ENCODE data around the gene COL20A1. TPM values are rescaled to one million over a fixed set of nuclear protein-coding genes. Genes with fewer than 3 reads are reported as not detected.

COL20A1 gene
- total and polyA plus RNA-seq, 5 experiments from 2014 or later, result 0.25 TPM; not detected in 4

DNA sequence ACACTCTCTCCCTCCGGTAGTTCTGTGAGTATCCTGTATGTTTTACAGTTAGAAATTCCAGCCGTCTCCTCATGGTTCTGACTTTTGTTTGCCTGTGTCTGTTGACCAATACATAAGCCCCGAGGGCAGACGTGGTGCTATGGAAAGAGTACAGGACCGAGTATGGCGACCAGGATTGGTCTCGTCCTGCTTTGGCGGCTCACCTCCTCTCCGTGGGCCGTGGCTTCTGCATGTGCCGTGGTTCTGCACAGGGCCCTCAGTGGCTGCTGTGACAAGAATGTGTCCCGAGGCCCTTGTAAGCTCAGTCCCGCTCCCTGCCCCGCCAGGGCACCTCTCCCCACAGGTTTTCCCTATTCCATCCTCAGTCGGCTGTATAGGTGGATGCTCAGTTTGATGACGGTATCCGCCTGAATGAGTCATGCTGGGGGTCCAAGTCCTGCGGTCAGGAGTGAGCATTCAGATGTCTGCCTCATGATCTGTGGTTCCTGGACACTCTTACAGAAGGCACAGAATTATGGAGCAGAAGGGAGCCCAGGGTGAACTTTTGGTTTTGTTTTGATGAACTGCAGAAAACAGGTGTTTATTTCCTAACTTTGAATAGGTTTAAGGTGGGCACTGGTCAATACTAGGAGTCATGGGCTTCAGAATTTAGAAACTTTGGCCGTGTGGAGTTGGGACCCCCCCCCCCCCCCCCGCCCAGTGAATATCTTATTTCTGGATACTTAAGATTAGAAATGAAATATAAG lies 19.2 kb upstream of the COL20A1 start:
- Mint-ChIP-seq H3K27me3 (no peaks in the 10 kb centered on the region), H3K4me1 (peaks cover 24 to 38% (median 28%) of the 10 kb centered on the region in 4 donors), H3K36me3 (peaks cover 0 to 18% (median 0%) of the 10 kb centered on the region in 3 donors), H3K4me3 (peak overlapping the region; percentile 79 to 92 (median 89)), H3K9me3 (no peaks in the 10 kb centered on the region), H3K27ac (peak overlapping the region; percentile 74 to 93 (median 88))
- POLR2A ChIA-PET, result interaction anchor here (1.5 to 3.3 kb wide), 3 partner anchors 8 to 14 kb away, joined by 3 to 8 read pairs (median 5); no protein-coding TSS in a partner anchor
- ATAC-seq, result no peak
- DNase-seq, result no peak

DNA sequence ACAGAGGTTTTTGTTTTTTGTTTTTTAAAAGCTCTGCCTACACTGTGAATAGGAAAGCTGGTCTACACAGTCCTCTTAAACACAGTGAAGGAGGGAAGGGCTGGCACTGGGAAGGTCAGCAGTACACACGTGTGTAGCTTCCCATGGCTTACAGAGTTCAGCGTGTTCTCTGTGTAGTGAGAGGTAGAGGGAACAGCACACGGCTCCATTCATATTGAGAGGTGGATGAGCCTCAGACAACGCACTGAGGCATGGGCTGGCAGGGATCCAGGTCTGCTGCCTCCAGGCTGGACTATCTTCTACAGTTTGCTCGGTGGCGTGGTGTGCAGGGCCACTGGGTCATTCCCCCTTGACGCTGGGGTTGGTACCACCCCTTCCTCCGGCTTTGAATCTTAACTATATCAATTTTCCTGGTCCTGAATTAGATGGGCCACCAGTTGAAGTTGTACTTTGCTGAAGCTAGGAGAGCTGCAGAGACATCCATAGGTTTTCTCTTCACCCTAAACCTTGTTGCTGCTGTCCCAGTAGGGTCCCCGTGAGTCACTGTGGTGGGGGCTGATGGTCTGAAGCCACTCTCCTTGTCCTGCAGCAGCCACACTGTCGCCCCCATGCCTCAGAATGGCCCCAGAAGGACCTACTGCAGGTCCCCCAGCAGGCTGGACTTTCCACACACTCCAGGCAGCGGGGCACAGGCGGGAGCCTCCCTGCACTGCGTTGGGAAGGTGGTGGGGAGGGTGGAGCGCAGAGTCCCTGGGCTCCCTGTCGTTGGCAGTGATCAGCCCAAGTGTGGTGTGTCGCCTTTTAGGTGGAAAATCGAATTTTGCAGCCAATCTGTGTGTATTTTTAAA lies 18.4 kb upstream of the COL20A1 start:
- no peaks in the 10 kb centered on the region for H3K27me3 Mint-ChIP-seq
- POLR2A ChIA-PET, result no interaction called here
- H3K36me3 Mint-ChIP-seq, result peaks cover 0 to 26% (median 0%) of the 10 kb centered on the region in 3 donors
- DNase-seq (no peak), ATAC-seq (no peak)
- H3K27ac Mint-ChIP-seq, result peak overlapping the region in 8 of 10 donors; percentile 34 to 85 (median 64)
- H3K9me3 Mint-ChIP-seq, result no peaks in the 10 kb centered on the region
- peaks cover 24 to 37% (median 28%) of the 10 kb centered on the region in 4 donors for H3K4me1 Mint-ChIP-seq
- H3K4me3 Mint-ChIP-seq, result peak overlapping the region; percentile 25 to 83 (median 64)

DNA sequence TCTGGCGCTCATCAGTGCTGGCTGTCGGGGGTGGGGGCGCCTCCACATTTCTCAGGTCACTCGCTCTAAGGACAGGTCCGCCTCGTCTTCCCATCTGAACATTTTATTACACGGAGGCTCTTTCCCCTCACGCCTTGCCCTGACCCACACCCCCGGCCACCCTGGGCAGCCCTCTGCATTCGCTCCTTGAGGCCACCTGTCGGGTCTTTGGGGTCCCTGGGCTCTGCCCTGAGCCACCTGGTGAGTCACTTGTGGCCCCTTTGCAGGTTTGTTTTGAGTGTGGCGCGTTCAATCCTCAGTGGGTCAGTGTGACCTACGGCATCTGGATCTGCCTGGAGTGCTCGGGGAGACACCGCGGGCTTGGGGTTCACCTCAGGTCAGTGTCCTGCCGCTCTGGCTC lies 17.2 kb upstream of the COL20A1 start:
- POLR2A ChIA-PET, result no interaction called here
- H3K4me3 Mint-ChIP-seq, result no peak overlapping the region
- DNase-seq, result no peak

GRCh38 chr20:63276956-63277355 lies 16.0 kb upstream of the COL20A1 start:
- Mint-ChIP-seq H3K9me3 (no peaks in the 10 kb centered on the region), H3K27ac (no peak overlapping the region), H3K4me1 (peaks cover 15 to 25% (median 22%) of the 10 kb centered on the region in 4 donors), H3K36me3 (peaks cover 0 to 37% (median 0%) of the 10 kb centered on the region in 3 donors), H3K27me3 (no peaks in the 10 kb centered on the region), H3K4me3 (no peak overlapping the region)
- POLR2A ChIA-PET, result no interaction called here
- DNase-seq (no peak), ATAC-seq (no peak)

More for the DNA sequence above, 17.2 kb upstream of the COL20A1 start:
- Mint-ChIP-seq H3K9me3 (no peaks in the 10 kb centered on the region), H3K36me3 (peaks cover 0 to 36% (median 0%) of the 10 kb centered on the region in 3 donors), H3K4me1 (peaks cover 22 to 33% (median 27%) of the 10 kb centered on the region in 4 donors), H3K27ac (no peak overlapping the region), H3K27me3 (no peaks in the 10 kb centered on the region)
- no peak for ATAC-seq

DNA sequence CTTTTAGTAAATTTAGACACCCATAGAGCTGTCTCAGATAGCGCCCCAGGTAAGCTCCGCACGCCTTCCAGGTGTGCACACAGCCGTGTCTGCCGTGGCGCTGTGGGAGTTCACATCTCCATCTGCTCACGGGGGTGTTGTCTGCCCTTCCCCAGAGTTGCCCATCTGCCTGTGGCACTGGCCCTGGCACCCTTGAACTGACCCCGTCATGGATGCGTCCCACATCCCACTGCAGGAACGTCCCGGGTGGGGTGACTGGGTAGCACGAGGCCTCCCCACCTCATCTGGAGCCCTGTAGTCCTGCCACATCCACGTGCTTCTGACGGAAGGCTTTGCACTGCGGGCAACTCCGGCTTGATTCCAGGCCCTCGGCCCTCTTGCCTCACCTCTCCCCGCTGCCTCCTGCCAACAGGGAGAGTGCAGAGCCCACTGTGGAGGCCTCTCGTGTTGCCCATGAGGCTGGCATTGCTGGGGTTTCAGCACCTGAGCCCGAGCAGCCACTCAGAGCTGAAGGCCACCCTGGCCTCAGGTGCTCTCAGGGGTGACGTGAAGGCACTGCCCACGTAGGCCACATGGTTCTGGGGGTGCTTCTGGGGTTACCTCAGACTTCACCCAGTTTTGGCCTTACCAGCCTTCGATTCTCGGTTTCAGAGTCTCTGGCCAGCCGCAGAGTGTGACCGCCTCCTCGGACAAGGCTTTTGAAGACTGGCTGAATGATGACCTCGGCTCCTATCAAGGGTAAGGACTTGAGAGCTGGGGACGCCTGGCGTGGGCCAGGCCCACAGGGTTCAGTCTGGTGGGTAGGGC lies 15.3 kb upstream of the COL20A1 start:
- POLR2A ChIA-PET, result no interaction called here
- peak overlapping the region in 1 of 10 donors; percentile 74 for H3K27ac Mint-ChIP-seq
- no peak for DNase-seq
- H3K4me3 Mint-ChIP-seq, result no peak overlapping the region
- H3K9me3 Mint-ChIP-seq, result no peaks in the 10 kb centered on the region
- no peak for ATAC-seq
- peaks cover 0 to 40% (median 0%) of the 10 kb centered on the region in 3 donors for H3K36me3 Mint-ChIP-seq
- peaks cover 15 to 25% (median 22%) of the 10 kb centered on the region in 4 donors for H3K4me1 Mint-ChIP-seq
- no peaks in the 10 kb centered on the region for H3K27me3 Mint-ChIP-seq

DNA sequence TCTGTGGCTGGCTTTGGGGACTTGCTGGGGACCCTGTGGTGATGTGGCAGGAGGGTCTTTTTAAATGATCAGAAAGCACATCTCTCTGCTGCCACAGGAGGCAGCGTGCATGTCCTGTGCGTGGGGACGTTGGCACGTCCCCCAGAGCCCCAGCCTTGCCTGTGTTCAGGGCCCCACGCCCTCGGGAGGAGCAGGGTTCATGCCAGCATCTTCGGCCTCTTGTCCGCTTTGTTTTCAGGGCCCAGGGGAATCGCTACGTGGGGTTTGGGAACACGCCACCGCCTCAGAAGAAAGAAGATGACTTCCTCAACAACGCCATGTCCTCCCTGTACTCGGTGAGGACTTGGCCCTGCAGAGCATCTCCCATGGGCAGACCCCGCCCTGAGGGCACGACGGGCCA lies 14.3 kb upstream of the COL20A1 start:
- POLR2A ChIA-PET, result no interaction called here
- Mint-ChIP-seq H3K4me1 (peaks cover 13 to 21% (median 17%) of the 10 kb centered on the region in 4 donors), H3K27ac (no peak overlapping the region), H3K9me3 (no peaks in the 10 kb centered on the region), H3K36me3 (peaks cover 0 to 42% (median 0%) of the 10 kb centered on the region in 3 donors), H3K4me3 (no peak overlapping the region), H3K27me3 (no peaks in the 10 kb centered on the region)
- DNase-seq, result no peak
- ATAC-seq, result no peak

- H3K9me3 Mint-ChIP-seq, result no peaks in the 10 kb centered on the region
- ATAC-seq (no peak), DNase-seq (no peak)
- no peak overlapping the region for H3K4me3 Mint-ChIP-seq
- POLR2A ChIA-PET, result no interaction called here
- peak overlapping the region in 1 of 10 donors; percentile 41 for H3K27ac Mint-ChIP-seq
- H3K27me3 Mint-ChIP-seq, result no peaks in the 10 kb centered on the region
- peaks cover 0 to 42% (median 0%) of the 10 kb centered on the region in 3 donors for H3K36me3 Mint-ChIP-seq
- H3K4me1 Mint-ChIP-seq, result peaks cover 5 to 11% (median 7%) of the 10 kb centered on the region in 4 donors
Measured at GRCh38 chr20:63279931-63280330, 13.1 kb upstream of the COL20A1 start.

DNA sequence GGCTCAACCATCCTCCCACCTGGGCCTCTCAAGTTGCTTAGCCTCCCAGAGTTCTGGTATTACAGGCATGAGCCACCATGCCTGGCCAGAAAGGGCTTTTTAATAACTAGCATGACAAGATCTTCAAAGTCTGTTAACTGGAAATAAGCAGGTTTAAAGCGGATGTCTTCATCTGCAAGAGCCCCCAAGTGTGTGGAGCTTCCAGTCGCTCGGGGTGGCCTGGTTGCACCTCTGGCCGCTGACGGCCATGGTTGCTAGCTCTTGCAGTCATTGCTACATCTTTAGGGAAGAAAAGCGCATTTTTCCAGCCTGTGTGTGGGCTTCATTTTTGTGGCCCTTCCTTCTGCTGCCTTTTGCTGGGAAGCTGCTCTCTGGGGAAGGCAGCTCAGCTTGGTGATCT lies 12.6 kb upstream of the COL20A1 start:
- Mint-ChIP-seq H3K36me3 (peaks cover 0 to 42% (median 0%) of the 10 kb centered on the region in 3 donors), H3K27ac (peak overlapping the region in 1 of 10 donors; percentile 70), H3K4me1 (peaks cover 1 to 7% (median 3%) of the 10 kb centered on the region in 4 donors), H3K27me3 (no peaks in the 10 kb centered on the region), H3K4me3 (no peak overlapping the region), H3K9me3 (no peaks in the 10 kb centered on the region)
- DNase-seq (no peak), ATAC-seq (no peak)
- POLR2A ChIA-PET, result interaction anchor here (1.7 kb wide), 1 partner anchor 9 kb away, joined by 8 read pairs; the partner anchor contains the start of gene ARFGAP1

GRCh38 chr20:63280929-63281545 lies 11.9 kb upstream of the COL20A1 start:
- Mint-ChIP-seq H3K9me3 (no peaks in the 10 kb centered on the region), H3K4me1 (peaks cover 0 to 5% (median 3%) of the 10 kb centered on the region in 4 donors), H3K4me3 (no peak overlapping the region), H3K27me3 (no peaks in the 10 kb centered on the region), H3K36me3 (peaks cover 0 to 43% (median 0%) of the 10 kb centered on the region in 3 donors), H3K27ac (peak overlapping the region in 1 of 10 donors; percentile 24)
- DNase-seq (no peak), ATAC-seq (no peak)
- POLR2A ChIA-PET, result interaction anchor here (1.7 kb wide), 1 partner anchor 9 kb away, joined by 8 read pairs; the partner anchor contains the start of gene ARFGAP1

GRCh38 chr20:63281742-63282665 lies 11.0 kb upstream of the COL20A1 start:
- Mint-ChIP-seq H3K4me1 (peaks cover 0 to 4% (median 1%) of the 10 kb centered on the region in 4 donors), H3K36me3 (peaks cover 0 to 35% (median 0%) of the 10 kb centered on the region in 3 donors), H3K27ac (no peak overlapping the region), H3K9me3 (no peaks in the 10 kb centered on the region), H3K4me3 (no peak overlapping the region), H3K27me3 (no peaks in the 10 kb centered on the region)
- DNase-seq (no peak), ATAC-seq (no peak)
- POLR2A ChIA-PET, result interaction anchor here (1.7 kb wide), 1 partner anchor 10 kb away, joined by 8 read pairs; the partner anchor contains the start of gene ARFGAP1

DNA sequence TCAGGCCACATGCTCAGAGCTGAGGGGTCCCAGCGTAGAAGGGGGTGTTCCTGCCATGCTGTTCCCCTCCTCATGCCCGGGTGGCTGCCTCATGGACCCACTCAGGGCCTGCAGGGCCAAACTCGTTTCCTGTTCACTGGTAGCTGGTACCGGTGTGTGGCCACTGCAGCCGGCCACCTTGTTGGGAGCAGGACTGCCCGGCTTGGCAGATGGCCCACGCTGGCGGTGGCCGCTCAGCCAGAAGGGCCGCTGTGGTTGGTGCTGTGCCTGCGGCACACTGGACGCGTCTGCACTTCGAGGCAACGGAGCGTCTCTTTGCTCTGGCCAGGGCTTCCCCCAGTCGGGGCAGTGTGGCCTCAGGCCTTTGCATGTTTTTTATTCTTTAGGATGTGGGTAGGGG lies 10.0 kb upstream of the COL20A1 start:
- no peak for ATAC-seq
- POLR2A ChIA-PET, result no interaction called here

More for the DNA sequence above, 10.0 kb upstream of the COL20A1 start:
- H3K27me3 Mint-ChIP-seq, result no peaks in the 10 kb centered on the region
- H3K27ac Mint-ChIP-seq, result peak overlapping the region in 1 of 10 donors; percentile 82
- H3K4me1 Mint-ChIP-seq, result peaks cover 0 to 4% (median 1%) of the 10 kb centered on the region in 4 donors
- DNase-seq, result no peak
- H3K9me3 Mint-ChIP-seq, result no peaks in the 10 kb centered on the region
- no peak overlapping the region for H3K4me3 Mint-ChIP-seq
- H3K36me3 Mint-ChIP-seq, result peaks cover 0 to 35% (median 0%) of the 10 kb centered on the region in 3 donors
